ENCODE data around the gene IPPK. TPM values are rescaled to one million over a fixed set of nuclear protein-coding genes. Genes with fewer than 3 reads are reported as not detected.

The IPPK gene
- total RNA-seq, 1 donor from 2014 or later, result 10.1 TPM

- Mint-ChIP-seq H3K36me3 (ENCODE audit: low read depth, unreplicated experiment) (peaks cover 11% of the 10 kb centered on the region), H3K9me3 (ENCODE audit: unreplicated experiment) (no peaks in the 10 kb centered on the region), H3K27me3 (ENCODE audit: unreplicated experiment) (peaks cover 2% of the 10 kb centered on the region), H3K4me1 (ENCODE audit: unreplicated experiment) (peaks cover 10% of the 10 kb centered on the region), H3K27ac (ENCODE audit: unreplicated experiment) (no peak overlapping the region), H3K4me3 (ENCODE audit: unreplicated experiment) (no peak overlapping the region)
- TF ChIP-seq, protein P1, sequence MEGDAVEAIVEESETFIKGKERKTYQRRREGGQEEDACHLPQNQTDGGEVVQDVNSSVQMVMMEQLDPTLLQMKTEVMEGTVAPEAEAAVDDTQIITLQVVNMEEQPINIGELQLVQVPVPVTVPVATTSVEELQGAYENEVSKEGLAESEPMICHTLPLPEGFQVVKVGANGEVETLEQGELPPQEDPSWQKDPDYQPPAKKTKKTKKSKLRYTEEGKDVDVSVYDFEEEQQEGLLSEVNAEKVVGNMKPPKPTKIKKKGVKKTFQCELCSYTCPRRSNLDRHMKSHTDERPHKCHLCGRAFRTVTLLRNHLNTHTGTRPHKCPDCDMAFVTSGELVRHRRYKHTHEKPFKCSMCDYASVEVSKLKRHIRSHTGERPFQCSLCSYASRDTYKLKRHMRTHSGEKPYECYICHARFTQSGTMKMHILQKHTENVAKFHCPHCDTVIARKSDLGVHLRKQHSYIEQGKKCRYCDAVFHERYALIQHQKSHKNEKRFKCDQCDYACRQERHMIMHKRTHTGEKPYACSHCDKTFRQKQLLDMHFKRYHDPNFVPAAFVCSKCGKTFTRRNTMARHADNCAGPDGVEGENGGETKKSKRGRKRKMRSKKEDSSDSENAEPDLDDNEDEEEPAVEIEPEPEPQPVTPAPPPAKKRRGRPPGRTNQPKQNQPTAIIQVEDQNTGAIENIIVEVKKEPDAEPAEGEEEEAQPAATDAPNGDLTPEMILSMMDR (IDR thresholded peaks at IDR 0.05; ENCODE audit: unreplicated experiment), result no peak
- no peak for DNase-seq (ENCODE audit: low spot score)
Measured at GRCh38 chr9:92714016-92714415, 44.1 kb upstream of the IPPK start.

DNA sequence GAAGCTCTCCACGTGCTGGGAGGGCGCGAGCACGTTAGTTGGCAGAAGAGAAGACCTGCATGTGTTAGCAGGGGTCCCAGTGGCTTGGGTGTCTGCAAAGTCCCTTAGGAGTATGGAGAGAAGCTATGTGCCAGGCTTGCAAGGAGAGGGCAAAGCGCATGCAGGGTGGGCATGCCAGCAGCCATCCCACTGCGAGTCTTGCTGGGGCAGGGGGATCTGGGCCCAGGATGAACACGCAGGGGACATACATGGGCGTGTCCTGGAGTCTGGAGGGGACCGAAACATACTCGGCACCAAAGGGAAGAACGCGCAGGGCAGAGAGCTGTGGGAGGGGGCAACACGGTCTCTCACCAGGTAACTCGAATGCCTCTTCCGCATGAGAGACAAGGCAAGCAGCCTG is 43.6 kb upstream of the IPPK start:
- H3K27ac Mint-ChIP-seq (ENCODE audit: unreplicated experiment), result no peak overlapping the region
- no peak overlapping the region for H3K4me3 Mint-ChIP-seq (ENCODE audit: unreplicated experiment)
- H3K27me3 Mint-ChIP-seq (ENCODE audit: unreplicated experiment), result peaks cover 2% of the 10 kb centered on the region
- no peak for DNase-seq (ENCODE audit: low spot score)
- no peaks in the 10 kb centered on the region for H3K9me3 Mint-ChIP-seq (ENCODE audit: unreplicated experiment)
- peaks cover 10% of the 10 kb centered on the region for H3K4me1 Mint-ChIP-seq (ENCODE audit: unreplicated experiment)
- TF ChIP-seq, protein P1 (IDR thresholded peaks at IDR 0.05; ENCODE audit: unreplicated experiment), result no peak
- H3K36me3 Mint-ChIP-seq (ENCODE audit: low read depth, unreplicated experiment), result peaks cover 11% of the 10 kb centered on the region

DNA sequence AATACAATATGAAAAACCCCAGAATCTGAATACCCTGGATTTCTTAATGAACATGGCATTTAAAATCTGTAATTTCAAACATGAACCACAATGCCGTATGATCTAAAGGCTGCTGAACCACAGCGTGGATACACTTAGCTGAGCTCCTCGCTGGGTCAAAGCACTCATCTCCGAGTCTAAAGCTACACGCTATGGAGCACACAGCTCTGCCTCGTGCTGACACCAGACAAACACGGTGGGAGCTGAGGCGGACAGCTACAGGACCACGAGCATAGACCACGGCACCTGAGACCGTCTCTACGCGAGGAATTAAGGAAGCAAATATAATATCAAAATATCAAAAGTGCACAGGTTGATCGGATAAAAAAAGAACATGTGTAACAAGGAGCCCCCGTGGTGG is 42.8 kb upstream of the IPPK start:
- H3K27me3 Mint-ChIP-seq (ENCODE audit: unreplicated experiment), result peaks cover 2% of the 10 kb centered on the region
- H3K4me3 Mint-ChIP-seq (ENCODE audit: unreplicated experiment), result no peak overlapping the region
- peaks cover 8% of the 10 kb centered on the region for H3K36me3 Mint-ChIP-seq (ENCODE audit: low read depth, unreplicated experiment)
- TF ChIP-seq, protein P1 (IDR thresholded peaks at IDR 0.05; ENCODE audit: unreplicated experiment), result no peak
- no peak overlapping the region for H3K27ac Mint-ChIP-seq (ENCODE audit: unreplicated experiment)
- H3K4me1 Mint-ChIP-seq (ENCODE audit: unreplicated experiment), result peaks cover 10% of the 10 kb centered on the region
- H3K9me3 Mint-ChIP-seq (ENCODE audit: unreplicated experiment), result no peaks in the 10 kb centered on the region
- no peak for DNase-seq (ENCODE audit: low spot score)

- Mint-ChIP-seq H3K4me1 (ENCODE audit: unreplicated experiment) (peaks cover 10% of the 10 kb centered on the region), H3K36me3 (ENCODE audit: low read depth, unreplicated experiment) (peaks cover 6% of the 10 kb centered on the region), H3K9me3 (ENCODE audit: unreplicated experiment) (no peaks in the 10 kb centered on the region), H3K27ac (ENCODE audit: unreplicated experiment) (peak overlapping the region; percentile 44), H3K27me3 (ENCODE audit: unreplicated experiment) (no peaks in the 10 kb centered on the region), H3K4me3 (ENCODE audit: unreplicated experiment) (no peak overlapping the region)
- DNase-seq (ENCODE audit: low spot score), result no peak
- TF ChIP-seq, protein P1 (IDR thresholded peaks at IDR 0.05; ENCODE audit: unreplicated experiment), result no peak
Measured at GRCh38 chr9:92711844-92712243, 41.9 kb upstream of the IPPK start.

GRCh38 chr9:92711146-92711545 is 41.2 kb upstream of the IPPK start:
- Mint-ChIP-seq H3K27me3 (ENCODE audit: unreplicated experiment) (no peaks in the 10 kb centered on the region), H3K27ac (ENCODE audit: unreplicated experiment) (peak overlapping the region; percentile 81), H3K36me3 (ENCODE audit: low read depth, unreplicated experiment) (peaks cover 6% of the 10 kb centered on the region), H3K4me1 (ENCODE audit: unreplicated experiment) (peaks cover 10% of the 10 kb centered on the region), H3K4me3 (ENCODE audit: unreplicated experiment) (peak overlapping the region; percentile 34), H3K9me3 (ENCODE audit: unreplicated experiment) (no peaks in the 10 kb centered on the region)
- DNase-seq (ENCODE audit: low spot score), result no peak
- TF ChIP-seq, protein P1 (IDR thresholded peaks at IDR 0.05; ENCODE audit: unreplicated experiment), result no peak

Data from endothelial cell (in vitro differentiated cells).